NK-92 treated with Interleukin-12 subunit alpha and Interleukin-12 subunit beta, amount 100 ng/mL, for 24 hours (cell line): ENCODE measurements around the gene ATP1A3.
"Not testable (repeated sequence)": the region's sequence is repeated elsewhere in the genome, so short reads cannot be mapped to it uniquely, and the experiment has no call there.

ENCODE experiments used
- DNase-seq: peaks from one replicate; lab custom pipeline; 2025; lab: John Stamatoyannopoulos, UW

The ATP1A3 gene

GRCh38 chr19:41993612-41994483 lies at the start of gene ATP1A3:
Gene ATP1A3, minus strand, starts transcription at chr19:41994230. Its CDS starts 154 bp downstream, at chr19:41994076.
- DNase-seq, result peak; percentile 69

- no peak for DNase-seq
Observed at GRCh38 chr19:42042455-42043170, 48.6 kb upstream of the ATP1A3 start.

GRCh38 chr19:42040491-42040890 lies 46.5 kb upstream of the ATP1A3 start:
- not testable (repeated sequence) for DNase-seq

- no peak for DNase-seq
Observed at GRCh38 chr19:42040031-42040430, 46.0 kb upstream of the ATP1A3 start.

- no peak for DNase-seq
Observed at GRCh38 chr19:42038666-42039065, 44.6 kb upstream of the ATP1A3 start.

- no peak for DNase-seq
Observed at GRCh38 chr19:42037649-42038048, 43.6 kb upstream of the ATP1A3 start.

GRCh38 chr19:42034640-42035391 lies 40.8 kb upstream of the ATP1A3 start:
- DNase-seq, result peak; percentile 61

- DNase-seq, result no peak
Observed at GRCh38 chr19:42033413-42033812, 39.4 kb upstream of the ATP1A3 start.

- DNase-seq, result no peak
Observed at GRCh38 chr19:42032431-42032830, 38.4 kb upstream of the ATP1A3 start.

- DNase-seq, result no peak
Observed at GRCh38 chr19:42030645-42031440, 36.8 kb upstream of the ATP1A3 start.

GRCh38 chr19:42028304-42029216 lies 34.5 kb upstream of the ATP1A3 start:
- no peak for DNase-seq

GRCh38 chr19:42024622-42025111 lies 30.6 kb upstream of the ATP1A3 start:
- no peak for DNase-seq

GRCh38 chr19:42023943-42024260 lies 29.9 kb upstream of the ATP1A3 start:
- no peak for DNase-seq

GRCh38 chr19:42023121-42023942 lies 29.3 kb upstream of the ATP1A3 start:
- peak; percentile 26 for DNase-seq

- DNase-seq, result no peak
Observed at GRCh38 chr19:42022616-42023015, 28.6 kb upstream of the ATP1A3 start.

GRCh38 chr19:42021185-42021584 lies 27.2 kb upstream of the ATP1A3 start:
- DNase-seq, result no peak

- DNase-seq, result no peak
Observed at GRCh38 chr19:42018503-42019193, 24.6 kb upstream of the ATP1A3 start.

GRCh38 chr19:42017040-42017439 lies 23.0 kb upstream of the ATP1A3 start:
- no peak for DNase-seq

GRCh38 chr19:42012747-42013146 lies 18.7 kb upstream of the ATP1A3 start:
- DNase-seq, result not testable (repeated sequence)
